ENCODE measurements around the gene CPNE4. TPM values are rescaled to one million over a fixed set of nuclear protein-coding genes. Genes with fewer than 3 reads are reported as not detected.

The CPNE4 gene
- total and polyA plus RNA-seq, 9 of the 15 experiments (the other 6 are each of a cell fraction or from before 2014, with no cell fraction given), result not detected

DNA sequence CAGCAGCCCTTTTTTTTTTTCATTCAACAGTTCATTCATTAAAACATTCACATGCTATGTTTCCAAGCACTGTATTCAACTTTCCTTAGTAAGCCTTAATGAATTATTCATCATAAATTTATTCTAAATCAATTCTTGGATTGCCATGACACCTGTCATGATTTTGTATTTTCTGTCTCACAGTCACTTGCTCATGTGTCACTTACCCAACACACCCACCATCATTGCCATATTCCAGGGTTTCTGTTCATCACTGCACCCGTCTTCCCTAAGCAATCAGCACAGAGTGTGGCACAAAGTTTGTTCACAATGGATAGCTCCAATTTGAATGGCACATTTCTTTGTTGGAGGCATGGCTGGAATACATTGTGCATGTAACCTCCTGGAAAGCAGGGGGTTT lies 27.2 kb downstream of the CPNE4 start (continued):
- TF ChIP-seq, protein P1, sequence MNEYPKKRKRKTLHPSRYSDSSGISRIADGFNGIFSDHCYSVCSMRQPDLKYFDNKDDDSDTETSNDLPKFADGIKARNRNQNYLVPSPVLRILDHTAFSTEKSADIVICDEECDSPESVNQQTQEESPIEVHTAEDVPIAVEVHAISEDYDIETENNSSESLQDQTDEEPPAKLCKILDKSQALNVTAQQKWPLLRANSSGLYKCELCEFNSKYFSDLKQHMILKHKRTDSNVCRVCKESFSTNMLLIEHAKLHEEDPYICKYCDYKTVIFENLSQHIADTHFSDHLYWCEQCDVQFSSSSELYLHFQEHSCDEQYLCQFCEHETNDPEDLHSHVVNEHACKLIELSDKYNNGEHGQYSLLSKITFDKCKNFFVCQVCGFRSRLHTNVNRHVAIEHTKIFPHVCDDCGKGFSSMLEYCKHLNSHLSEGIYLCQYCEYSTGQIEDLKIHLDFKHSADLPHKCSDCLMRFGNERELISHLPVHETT (CRISPR knock-in tag; conservative IDR thresholded peaks at IDR 0.05 in 1 of 2, IDR thresholded peaks at IDR 0.05 in 1 of 2), result no peak
- TF ChIP-seq MXI1 (IDR thresholded peaks at IDR 0.05; ENCODE audit: low read depth, low read length), result no peak
- TF ChIP-seq, protein P2, sequence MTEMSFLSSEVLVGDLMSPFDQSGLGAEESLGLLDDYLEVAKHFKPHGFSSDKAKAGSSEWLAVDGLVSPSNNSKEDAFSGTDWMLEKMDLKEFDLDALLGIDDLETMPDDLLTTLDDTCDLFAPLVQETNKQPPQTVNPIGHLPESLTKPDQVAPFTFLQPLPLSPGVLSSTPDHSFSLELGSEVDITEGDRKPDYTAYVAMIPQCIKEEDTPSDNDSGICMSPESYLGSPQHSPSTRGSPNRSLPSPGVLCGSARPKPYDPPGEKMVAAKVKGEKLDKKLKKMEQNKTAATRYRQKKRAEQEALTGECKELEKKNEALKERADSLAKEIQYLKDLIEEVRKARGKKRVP (CRISPR knock-in tag; IDR thresholded peaks at IDR 0.05), result no peak
- TF ChIP-seq MTA3 (IDR thresholded peaks at IDR 0.05; ENCODE audit: borderline replicate concordance), result no peak
- no peak for TF ChIP-seq CC2D1A (IDR thresholded peaks at IDR 0.05)
- TF ChIP-seq, protein P3, sequence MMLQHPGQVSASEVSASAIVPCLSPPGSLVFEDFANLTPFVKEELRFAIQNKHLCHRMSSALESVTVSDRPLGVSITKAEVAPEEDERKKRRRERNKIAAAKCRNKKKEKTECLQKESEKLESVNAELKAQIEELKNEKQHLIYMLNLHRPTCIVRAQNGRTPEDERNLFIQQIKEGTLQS (IDR thresholded peaks at IDR 0.05), result no peak
- TF ChIP-seq, protein P3 (CRISPR knock-in tag; conservative IDR thresholded peaks at IDR 0.05), result no peak
- TF ChIP-seq SUPT5H (IDR thresholded peaks at IDR 0.05), result no peak
- TF ChIP-seq YY1 (IDR thresholded peaks at IDR 0.05; ENCODE audit: borderline replicate concordance in 1 of 3, control insufficient read depth in 1 of 3, extremely low read depth in 1 of 3, insufficient read depth in 3 of 3, insufficient read length in 1 of 3, insufficient replicate concordance in 2 of 3, low read depth in 1 of 3, low read length in 2 of 3), result no peak
- TF ChIP-seq, protein P4, sequence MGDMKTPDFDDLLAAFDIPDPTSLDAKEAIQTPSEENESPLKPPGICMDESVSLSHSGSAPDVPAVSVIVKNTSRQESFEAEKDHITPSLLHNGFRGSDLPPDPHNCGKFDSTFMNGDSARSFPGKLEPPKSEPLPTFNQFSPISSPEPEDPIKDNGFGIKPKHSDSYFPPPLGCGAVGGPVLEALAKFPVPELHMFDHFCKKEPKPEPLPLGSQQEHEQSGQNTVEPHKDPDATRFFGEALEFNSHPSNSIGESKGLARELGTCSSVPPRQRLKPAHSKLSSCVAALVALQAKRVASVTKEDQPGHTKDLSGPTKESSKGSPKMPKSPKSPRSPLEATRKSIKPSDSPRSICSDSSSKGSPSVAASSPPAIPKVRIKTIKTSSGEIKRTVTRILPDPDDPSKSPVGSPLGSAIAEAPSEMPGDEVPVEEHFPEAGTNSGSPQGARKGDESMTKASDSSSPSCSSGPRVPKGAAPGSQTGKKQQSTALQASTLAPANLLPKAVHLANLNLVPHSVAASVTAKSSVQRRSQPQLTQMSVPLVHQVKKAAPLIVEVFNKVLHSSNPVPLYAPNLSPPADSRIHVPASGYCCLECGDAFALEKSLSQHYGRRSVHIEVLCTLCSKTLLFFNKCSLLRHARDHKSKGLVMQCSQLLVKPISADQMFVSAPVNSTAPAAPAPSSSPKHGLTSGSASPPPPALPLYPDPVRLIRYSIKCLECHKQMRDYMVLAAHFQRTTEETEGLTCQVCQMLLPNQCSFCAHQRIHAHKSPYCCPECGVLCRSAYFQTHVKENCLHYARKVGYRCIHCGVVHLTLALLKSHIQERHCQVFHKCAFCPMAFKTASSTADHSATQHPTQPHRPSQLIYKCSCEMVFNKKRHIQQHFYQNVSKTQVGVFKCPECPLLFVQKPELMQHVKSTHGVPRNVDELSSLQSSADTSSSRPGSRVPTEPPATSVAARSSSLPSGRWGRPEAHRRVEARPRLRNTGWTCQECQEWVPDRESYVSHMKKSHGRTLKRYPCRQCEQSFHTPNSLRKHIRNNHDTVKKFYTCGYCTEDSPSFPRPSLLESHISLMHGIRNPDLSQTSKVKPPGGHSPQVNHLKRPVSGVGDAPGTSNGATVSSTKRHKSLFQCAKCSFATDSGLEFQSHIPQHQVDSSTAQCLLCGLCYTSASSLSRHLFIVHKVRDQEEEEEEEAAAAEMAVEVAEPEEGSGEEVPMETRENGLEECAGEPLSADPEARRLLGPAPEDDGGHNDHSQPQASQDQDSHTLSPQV (IDR thresholded peaks at IDR 0.05), result no peak
- TF ChIP-seq KLF16 (IDR thresholded peaks at IDR 0.05), result no peak

Measured in K562 (cell line).